Epithelial cell of esophagus (primary cell): ENCODE data around the gene PNCK.
A peak's percentile ranks its signal among the peaks of the same experiment; 100 is the strongest.

Experiments used
- DNase-seq: peaks from one replicate; pipeline ENCODE4 v3.0.0; 2010; ENCODE audit warnings: low read depth
- H3K4me3 ChIP-seq: 2 replicates; pipeline ENCODE4 v1.5.1; 2011; ENCODE audit warnings: mild to moderate bottlenecking, low read length, control low read depth
- CTCF ChIP-seq: IDR thresholded peaks from 2 replicates; pipeline ENCODE4 v1.5.1; 2011; ENCODE audit warnings: low read depth, mild to moderate bottlenecking, low read length, control low read depth, inconsistent platforms; ENCODE audit not compliant: insufficient read depth; ENCODE audit errors: missing control alignments

The PNCK gene

GRCh38 chrX:153659268-153659667, 14.3 kb downstream of the PNCK start:
- TF ChIP-seq CTCF: no peak
- no peak overlapping the region for H3K4me3 ChIP-seq
- no peak for DNase-seq

GRCh38 chrX:153657161-153657560, 16.5 kb downstream of the PNCK start:
- H3K4me3 ChIP-seq: no peak overlapping the region
- DNase-seq: no peak
- TF ChIP-seq CTCF: no peak

GRCh38 chrX:153653556-153653955, 20.1 kb downstream of the PNCK start:
- no peak for DNase-seq

GRCh38 chrX:153651540-153652079, 22.0 kb downstream of the PNCK start:
- H3K4me3 ChIP-seq: no peak overlapping the region
- no peak for DNase-seq
- TF ChIP-seq CTCF: peak; percentile 40

More at GRCh38 chrX:153653556-153653955, 20.1 kb downstream of the PNCK start:
- TF ChIP-seq CTCF: no peak
- H3K4me3 ChIP-seq: no peak overlapping the region

- no peak for TF ChIP-seq CTCF
- no peak overlapping the region for H3K4me3 ChIP-seq
- no peak for DNase-seq
These were observed 22.7 kb downstream of the PNCK start for GRCh38 chrX:153650959-153651358.

- TF ChIP-seq CTCF: peak; percentile 1
- DNase-seq: no peak
- no peak overlapping the region for H3K4me3 ChIP-seq
These were observed 23.5 kb downstream of the PNCK start for GRCh38 chrX:153649915-153650782.
